LNCaP clone FGC (cell line): ENCODE data around the gene WDR86.

ENCODE experiments used
- DNase-seq: peaks from one replicate; pipeline ENCODE4 v3.0.0-alpha.2; 2011; ENCODE audit warnings: low read depth
- H3K4me3 ChIP-seq: 2 replicates; pipeline ENCODE4 v1.5.1; 2011; ENCODE audit warnings: mild to moderate bottlenecking, low read depth, low read length, control low read depth
- CTCF ChIP-seq: IDR thresholded peaks from 2 replicates; pipeline ENCODE4 v1.5.1; 2012; ENCODE audit warnings: mild to moderate bottlenecking; ENCODE audit not compliant: control insufficient read depth, insufficient read depth; ENCODE audit errors: extremely low read depth

Gene WDR86

GRCh38 chr7:151431281-151431767 is 21.5 kb upstream of the WDR86 start:
- TF ChIP-seq CTCF, result no peak
- DNase-seq, result no peak
- no peak overlapping the region for H3K4me3 ChIP-seq

- H3K4me3 ChIP-seq, result no peak overlapping the region
- no peak for DNase-seq
- no peak for TF ChIP-seq CTCF
These were observed 20.8 kb upstream of the WDR86 start for GRCh38 chr7:151430391-151431205.

GRCh38 chr7:151429560-151430331 is 19.9 kb upstream of the WDR86 start:
- DNase-seq, result peak; percentile 13
- no peak overlapping the region for H3K4me3 ChIP-seq

GRCh38 chr7:151429237-151429559 is 19.4 kb upstream of the WDR86 start:
- DNase-seq, result no peak
- TF ChIP-seq CTCF, result no peak
- no peak overlapping the region for H3K4me3 ChIP-seq

More at GRCh38 chr7:151429560-151430331, 19.9 kb upstream of the WDR86 start:
- no peak for TF ChIP-seq CTCF

- no peak overlapping the region for H3K4me3 ChIP-seq
- DNase-seq, result no peak
- TF ChIP-seq CTCF, result no peak
These were observed 18.8 kb upstream of the WDR86 start for GRCh38 chr7:151428378-151429236.

- no peak overlapping the region for H3K4me3 ChIP-seq
- no peak for DNase-seq
- no peak for TF ChIP-seq CTCF
These were observed 18.0 kb upstream of the WDR86 start for GRCh38 chr7:151427705-151428377.
